Omental fat pad (tissue), 4 donors: ENCODE measurements around the gene EED. TPM values are rescaled to one million over a fixed set of nuclear protein-coding genes. Genes with fewer than 3 reads are reported as not detected.

Source experiments
- ATAC-seq: fragments of 150-250 bp; one replicate; pipeline ENCODE4 v1.9.1; 2016; ENCODE audit warnings: mild to moderate bottlenecking, moderate library complexity; ENCODE audit not compliant: low FRiP score
- DNase-seq: peaks from one replicate; pipeline ENCODE4 v3.0.0-alpha.2; 2019; ENCODE audit warnings: low spot score
- CTCF ChIP-seq, 3 donors: fragments of 450-650 bp; IDR thresholded peaks; one replicate each; pipeline ENCODE4 v1.5.1; 2016 to 2017; ENCODE audit warnings: antibody characterized with exemption in 3 of 3, mild to moderate bottlenecking in 3 of 3, moderate library complexity in 2 of 3
- total RNA-seq, 4 donors: library from RNA; depleted of rRNA; stranded (reverse); fragments of >200 nt; gene quantifications; one replicate each; pipeline ENCODE4 v1.1.0, GENCODE V29; 2016

The EED gene
- total RNA-seq, 4 donors from 2014 or later = 13.2 to 29.6 (median 18.9) TPM

DNA sequence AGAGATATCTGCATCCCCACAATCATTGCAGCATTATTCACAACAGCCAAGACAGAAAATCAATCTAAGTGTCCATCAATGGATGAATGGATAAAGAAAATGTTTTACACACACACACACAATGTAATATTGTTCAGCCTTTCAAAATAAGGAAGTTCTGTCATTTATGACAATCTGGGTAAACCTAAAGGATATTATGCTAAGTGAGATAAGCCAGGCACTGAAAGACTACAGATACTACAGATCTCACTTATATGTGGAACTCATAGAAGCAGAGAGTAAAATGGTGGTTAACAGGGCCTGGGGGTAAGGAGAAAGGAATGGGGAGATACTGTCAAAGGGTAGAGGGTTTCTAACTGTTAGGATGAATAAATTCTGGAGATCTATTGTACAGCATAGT lies 36.0 kb upstream of the EED start:
- DNase-seq = no peak
- ATAC-seq = no peak
- no peak for TF ChIP-seq CTCF (IDR thresholded peaks at IDR 0.05)

DNA sequence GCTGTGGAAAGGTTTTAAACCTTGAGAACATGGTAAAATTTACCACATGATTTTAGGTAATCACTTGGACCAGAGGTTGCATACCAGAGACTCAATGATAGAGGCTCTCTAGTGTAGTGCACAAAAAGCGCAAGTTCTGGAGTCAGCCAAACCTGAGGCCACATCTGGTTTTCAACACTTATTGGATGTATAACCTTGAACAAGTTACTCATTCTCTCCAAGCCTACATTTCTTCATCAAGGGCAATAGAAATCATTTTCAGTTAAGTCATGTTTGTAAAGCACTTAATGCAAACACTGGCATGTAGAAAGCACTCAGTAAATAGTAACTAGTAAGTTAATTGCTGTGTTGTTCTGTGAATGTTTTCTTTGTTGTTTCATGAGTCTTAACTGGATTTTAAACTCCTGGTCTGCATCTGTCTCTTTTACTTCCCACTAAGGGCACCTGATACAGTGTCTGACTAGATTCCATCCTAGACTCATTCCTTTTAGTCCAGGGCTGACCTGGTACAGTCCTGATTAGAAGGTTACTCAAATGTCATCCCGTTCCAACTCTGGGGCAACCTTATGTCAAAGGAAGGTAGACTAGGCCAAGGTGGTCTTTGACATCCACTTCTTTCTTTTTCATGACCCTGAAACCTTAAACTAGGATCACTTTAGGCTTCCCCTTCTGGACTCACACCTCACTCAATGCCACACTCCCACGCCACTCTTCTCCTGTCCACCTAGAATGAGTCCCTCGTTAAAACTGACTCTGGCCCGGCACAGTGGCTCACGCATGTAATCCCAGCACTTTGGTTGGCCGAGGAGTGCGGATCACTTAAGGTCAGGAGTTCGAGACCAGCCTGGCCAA lies 34.5 kb upstream of the EED start:
- TF ChIP-seq CTCF (IDR thresholded peaks at IDR 0.05) = no peak
- DNase-seq (no peak), ATAC-seq (no peak)

GRCh38 chr11:86210898-86211297 lies 33.7 kb upstream of the EED start:
- TF ChIP-seq CTCF (IDR thresholded peaks at IDR 0.05) = no peak
- DNase-seq (no peak), ATAC-seq (no peak)

- no peak for ATAC-seq
- no peak for TF ChIP-seq CTCF (IDR thresholded peaks at IDR 0.05)
- no peak for DNase-seq
Observed at GRCh38 chr11:86211619-86212018, 32.9 kb upstream of the EED start.

GRCh38 chr11:86212019-86212611 lies 32.4 kb upstream of the EED start:
- TF ChIP-seq CTCF (IDR thresholded peaks at IDR 0.05) = no peak
- no peak for ATAC-seq
- no peak for DNase-seq

GRCh38 chr11:86214710-86215109 lies 29.8 kb upstream of the EED start:
- TF ChIP-seq CTCF (IDR thresholded peaks at IDR 0.05) = no peak
- DNase-seq = no peak
- no peak for ATAC-seq
